Stomach smooth muscle (tissue), 2 donors: ENCODE measurements around the gene RCOR1.

Experiments used
- H3K27ac ChIP-seq: one replicate; pipeline ENCODE4 v1.7.0; 2013; ENCODE audit warnings: mild to moderate bottlenecking, low read length, inconsistent platforms
- H3K27me3 ChIP-seq, 2 donors: one replicate each; pipeline ENCODE4 v1.7.0; 2013; ENCODE audit warnings: low read length in 2 of 2; ENCODE audit not compliant: insufficient read depth in 2 of 2, control insufficient read depth in 1 of 2
- H3K36me3 ChIP-seq, 2 donors: one replicate each; pipeline ENCODE4 v1.7.0; 2013; ENCODE audit warnings: low read length in 2 of 2; ENCODE audit not compliant: control insufficient read depth in 2 of 2, insufficient read depth in 2 of 2
- H3K4me1 ChIP-seq: one replicate; pipeline ENCODE4 v1.7.0; 2013; ENCODE audit warnings: low read length; ENCODE audit not compliant: control insufficient read depth, insufficient read depth
- H3K4me3 ChIP-seq, 2 donors: one replicate each; pipeline ENCODE4 v1.7.0; 2013; ENCODE audit warnings: low read length in 2 of 2
- H3K9ac ChIP-seq, 2 donors: one replicate each; pipeline ENCODE4 v1.7.0; 2013; ENCODE audit warnings: low read length in 2 of 2, mild to moderate bottlenecking in 1 of 2
- H3K9me3 ChIP-seq, 2 donors: one replicate each; pipeline ENCODE4 v1.7.0; 2013; ENCODE audit warnings: low read length in 2 of 2; ENCODE audit not compliant: control insufficient read depth in 2 of 2
- donor health status: healthy.
- donor health status: Pancreatic carcinoma.

The RCOR1 gene

GRCh38 chr14:102770147-102771123 is 178.0 kb downstream of the RCOR1 start:
- H3K27me3 ChIP-seq: no peaks in the 10 kb centered on the region
- no peak overlapping the region for H3K4me3 ChIP-seq
- H3K9me3 ChIP-seq: no peaks in the 10 kb centered on the region
- no peaks in the 10 kb centered on the region for H3K36me3 ChIP-seq
- H3K27ac ChIP-seq: no peak overlapping the region
- peaks cover 3% of the 10 kb centered on the region for H3K4me1 ChIP-seq
- H3K9ac ChIP-seq: no peak overlapping the region

- no peaks in the 10 kb centered on the region for H3K36me3 ChIP-seq
- H3K27me3 ChIP-seq: no peaks in the 10 kb centered on the region
- no peak overlapping the region for H3K4me3 ChIP-seq
- H3K27ac ChIP-seq: no peak overlapping the region
- no peaks in the 10 kb centered on the region for H3K9me3 ChIP-seq
- H3K9ac ChIP-seq: no peak overlapping the region
- H3K4me1 ChIP-seq: peaks cover 3% of the 10 kb centered on the region
These were observed 178.7 kb downstream of the RCOR1 start for GRCh38 chr14:102771144-102771543.

GRCh38 chr14:102772781-102773570 is 180.5 kb downstream of the RCOR1 start:
- H3K9me3 ChIP-seq: no peaks in the 10 kb centered on the region
- H3K9ac ChIP-seq: no peak overlapping the region
- H3K27ac ChIP-seq: no peak overlapping the region
- H3K36me3 ChIP-seq: no peaks in the 10 kb centered on the region
- H3K27me3 ChIP-seq: no peaks in the 10 kb centered on the region
- peaks cover 3% of the 10 kb centered on the region for H3K4me1 ChIP-seq
- no peak overlapping the region for H3K4me3 ChIP-seq

- Histone ChIP-seq H3K36me3 (no peaks in the 10 kb centered on the region), H3K27ac (no peak overlapping the region)
These were observed 182.1 kb downstream of the RCOR1 start for GRCh38 chr14:102774391-102775153.

GRCh38 chr14:102775855-102776760 is 183.7 kb downstream of the RCOR1 start:
- peaks cover 16% of the 10 kb centered on the region for H3K4me1 ChIP-seq
- no peaks in the 10 kb centered on the region for H3K9me3 ChIP-seq
- no peaks in the 10 kb centered on the region for H3K36me3 ChIP-seq
- H3K4me3 ChIP-seq: peak overlapping the region in 1 of 2 donors; percentile 57
- no peaks in the 10 kb centered on the region for H3K27me3 ChIP-seq
- no peak overlapping the region for H3K9ac ChIP-seq
- peak overlapping the region; percentile 46 for H3K27ac ChIP-seq

More at GRCh38 chr14:102774391-102775153, 182.1 kb downstream of the RCOR1 start:
- peak overlapping the region in 1 of 2 donors; percentile 15 for H3K4me3 ChIP-seq
- H3K4me1 ChIP-seq: peaks cover 13% of the 10 kb centered on the region
- H3K27me3 ChIP-seq: no peaks in the 10 kb centered on the region
- H3K9me3 ChIP-seq: no peaks in the 10 kb centered on the region
- no peak overlapping the region for H3K9ac ChIP-seq

- no peaks in the 10 kb centered on the region for H3K27me3 ChIP-seq
- H3K9me3 ChIP-seq: no peaks in the 10 kb centered on the region
- peak within 1 kb of the TSS; percentile 78 to 93 for H3K4me3 ChIP-seq
- peak within 1 kb of the TSS; percentile 46 for H3K27ac ChIP-seq
- H3K4me1 ChIP-seq: peaks cover 16% of the 10 kb centered on the region
- no peaks in the 10 kb centered on the region for H3K36me3 ChIP-seq
- peak within 1 kb of the TSS; percentile 68 to 82 for H3K9ac ChIP-seq
These were observed 184.6 kb downstream of the RCOR1 start, which contains the start of gene TRAF3 for GRCh38 chr14:102776761-102777710. Gene TRAF3 (plus strand): TSS chr14:102777449. CDS start chr14:102870202, 92,753 bp downstream.

DNA sequence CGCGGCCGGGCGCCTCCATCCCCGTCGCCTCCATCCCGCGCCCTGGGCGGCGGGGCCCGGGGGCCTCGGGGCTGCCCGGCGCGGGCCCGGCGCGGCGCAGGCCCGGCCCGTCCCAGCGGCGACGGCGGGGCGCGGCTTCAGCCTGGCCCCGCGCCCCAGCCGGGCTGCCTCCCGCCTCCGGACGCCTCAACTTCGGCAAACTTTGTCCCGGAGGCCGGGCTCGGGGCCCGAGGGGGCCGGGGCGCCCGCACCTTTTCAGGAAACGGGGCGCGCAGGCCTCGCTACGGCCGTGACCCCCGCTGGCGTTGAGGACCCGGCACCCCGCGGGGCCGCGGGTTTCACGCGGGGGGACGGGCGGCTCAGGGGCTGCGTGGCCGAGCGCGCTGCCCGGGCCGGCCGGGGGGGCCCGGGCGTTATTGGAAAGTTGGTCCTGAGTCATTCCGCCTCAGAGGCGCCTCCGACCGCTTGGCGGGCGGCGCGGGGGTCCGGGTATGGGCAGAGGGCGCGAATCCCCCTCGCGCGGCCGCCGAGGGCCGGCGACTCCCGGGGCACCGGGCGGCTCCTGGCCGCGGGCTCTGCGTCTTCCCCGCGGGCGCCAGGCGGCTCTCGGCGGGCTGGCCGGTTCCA is 185.4 kb downstream of the RCOR1 start:
- Histone ChIP-seq H3K9ac (peak overlapping the region; percentile 68 to 82), H3K4me3 (peak overlapping the region; percentile 78 to 93), H3K36me3 (no peaks in the 10 kb centered on the region), H3K9me3 (no peaks in the 10 kb centered on the region), H3K27me3 (no peaks in the 10 kb centered on the region), H3K4me1 (peaks cover 16% of the 10 kb centered on the region), H3K27ac (peak overlapping the region; percentile 37)

DNA sequence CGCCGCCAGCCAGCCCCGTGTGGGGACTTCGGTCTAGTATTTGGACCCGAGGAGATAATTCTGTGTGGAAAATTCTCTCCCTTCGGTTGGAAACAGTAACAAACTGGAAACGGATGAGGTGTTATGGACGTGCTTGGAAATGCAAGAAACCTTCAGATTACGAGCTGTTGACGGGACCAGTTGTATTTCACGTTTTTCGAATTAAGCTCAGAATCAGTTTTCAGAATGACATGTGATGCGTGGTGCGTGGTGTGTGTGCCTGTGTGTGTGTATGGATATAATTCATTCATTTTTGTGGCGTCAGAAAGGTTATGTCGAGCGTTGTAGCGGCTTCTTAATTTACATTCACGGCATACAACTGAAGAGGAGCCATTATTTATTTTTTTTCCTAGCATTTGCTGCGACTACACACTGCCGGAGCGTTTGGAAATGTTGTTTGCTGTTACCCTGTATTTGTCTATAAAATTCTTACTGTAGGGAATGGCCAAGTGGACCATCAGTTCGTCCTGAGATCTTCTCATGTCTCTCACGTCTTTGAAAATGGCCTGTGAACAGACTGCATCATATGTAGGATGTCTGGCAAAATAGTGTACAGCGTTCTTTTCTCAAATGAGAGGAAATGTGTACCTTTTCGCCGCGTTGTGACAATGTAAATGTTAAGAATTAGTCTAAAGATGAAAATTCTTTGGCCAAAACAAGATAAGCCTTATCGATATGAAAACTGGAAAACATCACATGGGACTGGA is 186.1 kb downstream of the RCOR1 start:
- H3K27me3 ChIP-seq: no peaks in the 10 kb centered on the region
- no peaks in the 10 kb centered on the region for H3K9me3 ChIP-seq
- no peaks in the 10 kb centered on the region for H3K36me3 ChIP-seq
- peaks cover 16% of the 10 kb centered on the region for H3K4me1 ChIP-seq
- H3K4me3 ChIP-seq: peak overlapping the region; percentile 78 to 93
- H3K9ac ChIP-seq: peak overlapping the region; percentile 68 to 82
- peak overlapping the region; percentile 37 for H3K27ac ChIP-seq
